KG1 (cell line): Measurements from ENCODE around the gene LANCL3.
"Not testable (repeated sequence)": the region's sequence is repeated elsewhere in the genome, so short reads cannot be mapped to it uniquely, and the experiment has no call there.

Source experiments
- DNase-seq: peaks from one replicate; lab custom pipeline; 2025; lab: John Stamatoyannopoulos, UW

Gene LANCL3

GRCh38 chrX:37571426-37572107 is at the start of gene LANCL3:
Gene LANCL3 (plus strand): TSS chrX:37571661. CDS start chrX:37571871, 210 bp downstream.
- DNase-seq: not testable (repeated sequence)

- not testable (repeated sequence) for DNase-seq
Observed at GRCh38 chrX:37523673-37524072, 47.8 kb upstream of the LANCL3 start.

- DNase-seq: no peak
Observed at GRCh38 chrX:37541991-37542390, 29.5 kb upstream of the LANCL3 start.

GRCh38 chrX:37542791-37543190 is 28.7 kb upstream of the LANCL3 start:
- no peak for DNase-seq

- DNase-seq: no peak
Observed at GRCh38 chrX:37543324-37543723, 28.1 kb upstream of the LANCL3 start.

- not testable (repeated sequence) for DNase-seq
Observed at GRCh38 chrX:37544531-37544930, 26.9 kb upstream of the LANCL3 start.

GRCh38 chrX:37545066-37545465 is 26.4 kb upstream of the LANCL3 start:
- no peak for DNase-seq

- not testable (repeated sequence) for DNase-seq
Observed at GRCh38 chrX:37549619-37550018, 21.8 kb upstream of the LANCL3 start.

GRCh38 chrX:37553476-37553875 is 18.0 kb upstream of the LANCL3 start:
- DNase-seq: no peak

- DNase-seq: not testable (repeated sequence)
Observed at GRCh38 chrX:37565254-37565653, 6.2 kb upstream of the LANCL3 start.

GRCh38 chrX:37570349-37570748 is 1.1 kb upstream of the LANCL3 start:
- DNase-seq: not testable (repeated sequence)

GRCh38 chrX:37572108-37572587 is 687 bp downstream of the LANCL3 start:
- peak; percentile 6 for DNase-seq

- not testable (repeated sequence) for DNase-seq
Observed at GRCh38 chrX:37573121-37573520, 1.7 kb downstream of the LANCL3 start.

- no peak for DNase-seq
Observed at GRCh38 chrX:37578045-37578444, 6.6 kb downstream of the LANCL3 start.

- no peak for DNase-seq
Observed at GRCh38 chrX:37580080-37580479, 8.6 kb downstream of the LANCL3 start.

- DNase-seq: not testable (repeated sequence)
Observed at GRCh38 chrX:37587337-37587736, 15.9 kb downstream of the LANCL3 start.

GRCh38 chrX:37590047-37590446 is 18.6 kb downstream of the LANCL3 start:
- no peak for DNase-seq

- no peak for DNase-seq
Observed at GRCh38 chrX:37594755-37595382, 23.4 kb downstream of the LANCL3 start.

GRCh38 chrX:37599729-37600128 is 28.3 kb downstream of the LANCL3 start:
- DNase-seq: no peak

- no peak for DNase-seq
Observed at GRCh38 chrX:37603938-37604409, 32.5 kb downstream of the LANCL3 start.

- no peak for DNase-seq
Observed at GRCh38 chrX:37607243-37607642, 35.8 kb downstream of the LANCL3 start.

- DNase-seq: no peak
Observed at GRCh38 chrX:37608156-37608555, 36.7 kb downstream of the LANCL3 start.

GRCh38 chrX:37609727-37610126 is 38.3 kb downstream of the LANCL3 start:
- no peak for DNase-seq
